ENCODE measurements around the gene BROX. TPM values are rescaled to one million over a fixed set of nuclear protein-coding genes. Genes with fewer than 3 reads are reported as not detected.
A peak's percentile ranks its signal among the peaks of the same experiment; 100 is the strongest.
"Not testable (repeated sequence)": the region's sequence is repeated elsewhere in the genome, so short reads cannot be mapped to it uniquely, and the experiment has no call there.

The BROX gene, protein sequence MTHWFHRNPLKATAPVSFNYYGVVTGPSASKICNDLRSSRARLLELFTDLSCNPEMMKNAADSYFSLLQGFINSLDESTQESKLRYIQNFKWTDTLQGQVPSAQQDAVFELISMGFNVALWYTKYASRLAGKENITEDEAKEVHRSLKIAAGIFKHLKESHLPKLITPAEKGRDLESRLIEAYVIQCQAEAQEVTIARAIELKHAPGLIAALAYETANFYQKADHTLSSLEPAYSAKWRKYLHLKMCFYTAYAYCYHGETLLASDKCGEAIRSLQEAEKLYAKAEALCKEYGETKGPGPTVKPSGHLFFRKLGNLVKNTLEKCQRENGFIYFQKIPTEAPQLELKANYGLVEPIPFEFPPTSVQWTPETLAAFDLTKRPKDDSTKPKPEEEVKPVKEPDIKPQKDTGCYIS
- 10 to 100 TPM; 41.6 to 47.6 (median 45.2) TPM for polyA plus RNA-seq (ENCODE audit: insufficient read length in 3 of 3)

DNA sequence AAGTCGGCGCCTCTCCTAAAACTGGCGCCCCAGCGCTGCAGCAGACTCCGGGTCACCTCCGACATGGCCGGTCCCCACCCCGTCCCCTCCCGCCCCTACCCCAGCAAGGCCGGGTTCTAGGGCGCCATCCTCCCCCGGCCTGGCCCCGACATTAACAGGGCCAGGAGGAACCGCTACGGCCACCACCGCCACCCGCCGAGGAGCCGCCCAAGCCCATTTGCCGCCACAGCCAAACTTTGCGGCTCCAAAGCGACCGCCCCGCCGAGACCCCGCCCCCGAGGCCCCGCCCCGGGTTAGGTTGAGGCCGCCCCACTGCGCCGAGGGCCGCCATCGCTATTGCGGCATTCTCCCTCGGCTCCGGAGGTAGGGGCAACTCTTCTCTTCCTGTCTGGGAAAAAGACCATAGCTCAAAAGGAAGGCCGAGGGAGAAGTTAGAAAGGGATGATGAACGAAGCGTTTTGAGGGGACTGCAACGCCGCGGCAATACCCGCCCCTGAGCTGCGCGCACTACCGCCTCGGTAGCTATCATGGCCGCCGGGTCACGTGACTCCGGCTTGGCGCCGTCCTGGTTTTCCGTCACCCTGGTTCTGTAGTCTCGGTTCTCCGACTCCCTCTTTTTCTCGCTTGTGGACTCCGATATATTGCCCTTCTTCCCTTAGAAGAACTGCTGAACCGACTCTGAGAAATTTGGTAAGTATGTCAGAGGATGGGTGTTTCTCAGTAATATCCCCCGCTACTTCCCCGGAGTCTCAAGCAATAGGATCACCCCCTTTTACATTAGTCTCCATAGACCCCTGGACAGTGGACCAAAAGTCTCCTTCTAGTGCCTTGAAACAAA lies at the start of gene BROX, which contains the start of gene AIDA:
BROX (plus strand) TSS at position 312 of the 838 bp plus-strand sequence. CDS start 3,136 bp downstream, outside the sequence.
AIDA (minus strand) TSS at position 239 of the 838 bp plus-strand sequence; CDS start at position 65, 174 bp downstream.
- peak; percentile 82 to 85 (median 83) for DNase-seq (ENCODE audit: low read depth in 3 of 3, low spot score in 2 of 3)

DNA sequence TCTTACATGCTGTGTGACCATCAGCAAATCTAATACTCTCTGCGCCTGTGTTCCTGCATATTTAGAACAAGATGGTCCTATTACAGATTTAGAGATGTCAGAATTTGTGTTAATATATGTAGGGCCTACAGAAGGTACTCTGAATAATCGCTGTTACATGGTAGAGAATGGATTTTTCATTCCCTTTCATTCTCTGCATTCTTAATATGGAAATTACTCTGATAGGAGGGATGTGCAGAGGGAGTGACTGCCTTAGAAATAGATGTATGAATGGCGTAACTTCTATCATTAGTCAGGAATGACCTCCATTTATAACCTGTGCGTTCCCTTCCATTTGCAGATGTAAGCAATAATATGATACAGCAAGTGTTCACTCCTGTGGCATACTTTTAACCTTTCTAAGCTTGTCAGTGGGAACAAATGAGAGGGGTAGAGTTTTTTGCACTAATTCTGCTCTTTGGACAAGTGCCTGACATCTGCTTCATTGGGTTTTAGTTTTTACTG lies 48.9 kb upstream of the BROX start:
- no peak for DNase-seq (ENCODE audit: low read depth in 3 of 3, low spot score in 2 of 3)

GRCh38 chr1:222665964-222666363 lies 46.4 kb upstream of the BROX start:
- DNase-seq (ENCODE audit: low read depth in 3 of 3, low spot score in 2 of 3), result no peak

GRCh38 chr1:222668184-222668583 lies 44.2 kb upstream of the BROX start:
- not testable (repeated sequence) for DNase-seq (ENCODE audit: low read depth in 3 of 3, low spot score in 2 of 3)

GRCh38 chr1:222669107-222669506 lies 43.3 kb upstream of the BROX start:
- DNase-seq (ENCODE audit: low read depth in 3 of 3, low spot score in 2 of 3), result not testable (repeated sequence)

DNA sequence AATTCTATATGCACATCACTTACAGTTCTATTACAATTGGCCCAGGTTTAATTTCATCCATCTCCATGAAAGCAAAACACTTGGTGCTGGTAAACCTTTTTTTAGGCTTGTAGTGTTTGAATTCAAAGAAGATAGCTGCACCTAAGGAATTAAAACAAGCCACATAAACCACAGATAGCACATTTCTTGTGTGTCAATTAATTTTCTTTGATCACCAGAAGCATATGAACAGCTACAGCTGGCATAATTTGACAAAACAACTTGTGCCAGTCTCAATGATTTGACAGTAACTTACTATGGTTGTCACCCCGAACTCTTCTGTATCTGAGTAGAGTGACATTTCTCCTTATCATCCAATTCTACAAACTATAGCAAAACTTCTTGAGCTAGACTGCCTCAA lies 42.3 kb upstream of the BROX start:
- no peak for DNase-seq (ENCODE audit: low read depth in 3 of 3, low spot score in 2 of 3)

DNA sequence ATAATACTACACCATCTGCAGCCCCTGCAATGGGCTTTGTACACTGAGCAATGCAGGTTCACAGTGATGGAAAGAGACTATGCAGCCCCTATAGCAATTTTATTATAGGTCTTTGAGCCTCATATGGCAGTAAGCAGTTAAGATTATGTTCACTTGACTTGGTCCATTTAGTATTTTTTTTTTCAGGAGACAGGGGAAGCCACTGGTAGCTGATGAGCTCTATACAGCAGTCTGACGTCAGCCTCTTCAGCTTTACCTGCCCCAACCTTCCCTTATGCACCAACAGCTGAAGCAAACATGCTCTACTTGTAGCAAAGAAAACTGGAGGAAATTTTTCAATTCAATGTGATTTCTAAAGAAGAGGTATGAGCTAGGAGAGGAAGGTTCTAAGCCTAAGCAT lies 32.3 kb upstream of the BROX start:
- no peak for DNase-seq (ENCODE audit: low read depth in 3 of 3, low spot score in 2 of 3)

DNA sequence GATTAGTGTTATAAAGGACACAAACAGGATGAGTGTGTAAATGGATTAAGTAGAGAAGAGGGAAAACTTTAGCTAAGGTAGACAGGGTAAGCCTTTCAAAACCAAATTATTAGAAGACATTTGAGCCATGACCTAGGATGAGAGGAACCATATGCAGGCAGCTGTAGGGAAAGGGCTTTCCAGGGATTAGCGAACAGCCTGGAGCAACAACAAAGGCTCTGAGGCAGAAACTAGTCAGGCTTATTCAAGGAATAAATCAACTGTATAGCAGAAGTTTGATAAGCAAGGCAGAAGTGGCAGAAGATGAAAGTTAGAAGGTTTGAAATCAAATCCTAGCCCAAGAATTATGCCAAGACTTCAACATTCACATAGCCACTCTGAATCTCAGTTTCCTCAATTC lies 21.3 kb upstream of the BROX start:
- no peak for DNase-seq (ENCODE audit: low read depth in 3 of 3, low spot score in 2 of 3)

GRCh38 chr1:222694927-222695326 lies 17.4 kb upstream of the BROX start:
- no peak for DNase-seq (ENCODE audit: low read depth in 3 of 3, low spot score in 2 of 3)

DNA sequence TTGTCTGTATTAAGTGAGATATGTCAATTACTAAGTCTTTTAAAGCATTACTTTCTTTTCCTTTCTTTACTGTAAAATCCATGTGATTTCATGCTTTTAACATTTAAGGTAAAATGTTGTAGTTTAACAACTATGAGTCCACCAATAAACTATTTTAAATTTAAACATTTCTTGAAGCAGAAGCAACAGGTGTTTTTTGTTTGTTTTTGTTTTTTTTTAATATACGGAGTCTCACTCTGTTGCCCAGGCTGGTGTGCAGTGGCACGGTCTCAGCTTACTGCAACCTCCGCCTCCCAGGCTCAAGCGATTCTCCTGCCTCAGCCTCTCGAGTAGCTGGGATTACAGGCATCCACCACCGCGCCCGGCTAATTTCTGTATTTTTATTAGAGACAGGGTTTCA lies 15.6 kb upstream of the BROX start:
- DNase-seq (ENCODE audit: low read depth in 3 of 3, low spot score in 2 of 3), result no peak

GRCh38 chr1:222697203-222697602 lies 15.2 kb upstream of the BROX start:
- no peak for DNase-seq (ENCODE audit: low read depth in 3 of 3, low spot score in 2 of 3)

GRCh38 chr1:222697826-222698225 lies 14.5 kb upstream of the BROX start:
- no peak for DNase-seq (ENCODE audit: low read depth in 3 of 3, low spot score in 2 of 3)

- no peak for DNase-seq (ENCODE audit: low read depth in 3 of 3, low spot score in 2 of 3)
Measured at GRCh38 chr1:222702210-222702609, 10.2 kb upstream of the BROX start.

DNA sequence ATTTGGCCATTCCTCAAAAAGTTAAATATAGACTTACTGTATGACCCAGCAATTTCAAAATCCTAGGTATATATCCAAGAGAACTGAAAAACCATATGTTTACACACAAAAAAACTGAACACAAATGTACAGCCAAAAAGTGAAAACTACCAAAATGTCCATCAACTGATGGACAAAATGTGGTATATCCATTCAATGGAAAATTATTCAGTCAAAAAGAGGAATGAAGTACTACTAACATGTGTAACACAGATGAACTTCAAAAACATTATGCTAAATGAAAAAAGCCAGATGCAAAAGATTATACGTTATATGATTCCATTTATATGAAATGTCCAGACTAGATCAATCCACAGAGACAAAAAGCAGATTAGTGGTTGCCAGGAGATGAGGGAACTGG lies 8.1 kb upstream of the BROX start:
- DNase-seq (ENCODE audit: low read depth in 3 of 3, low spot score in 2 of 3), result no peak

- DNase-seq (ENCODE audit: low read depth in 3 of 3, low spot score in 2 of 3), result no peak
Measured at GRCh38 chr1:222706815-222707214, 5.5 kb upstream of the BROX start.

- DNase-seq (ENCODE audit: low read depth in 3 of 3, low spot score in 2 of 3), result no peak
Measured at GRCh38 chr1:222709700-222710153, 2.6 kb upstream of the BROX start.

- peak; percentile 25 to 37 (median 27) for DNase-seq (ENCODE audit: low read depth in 3 of 3, low spot score in 2 of 3)
Measured at GRCh38 chr1:222711319-222712252, 778 bp upstream of the BROX start.

DNA sequence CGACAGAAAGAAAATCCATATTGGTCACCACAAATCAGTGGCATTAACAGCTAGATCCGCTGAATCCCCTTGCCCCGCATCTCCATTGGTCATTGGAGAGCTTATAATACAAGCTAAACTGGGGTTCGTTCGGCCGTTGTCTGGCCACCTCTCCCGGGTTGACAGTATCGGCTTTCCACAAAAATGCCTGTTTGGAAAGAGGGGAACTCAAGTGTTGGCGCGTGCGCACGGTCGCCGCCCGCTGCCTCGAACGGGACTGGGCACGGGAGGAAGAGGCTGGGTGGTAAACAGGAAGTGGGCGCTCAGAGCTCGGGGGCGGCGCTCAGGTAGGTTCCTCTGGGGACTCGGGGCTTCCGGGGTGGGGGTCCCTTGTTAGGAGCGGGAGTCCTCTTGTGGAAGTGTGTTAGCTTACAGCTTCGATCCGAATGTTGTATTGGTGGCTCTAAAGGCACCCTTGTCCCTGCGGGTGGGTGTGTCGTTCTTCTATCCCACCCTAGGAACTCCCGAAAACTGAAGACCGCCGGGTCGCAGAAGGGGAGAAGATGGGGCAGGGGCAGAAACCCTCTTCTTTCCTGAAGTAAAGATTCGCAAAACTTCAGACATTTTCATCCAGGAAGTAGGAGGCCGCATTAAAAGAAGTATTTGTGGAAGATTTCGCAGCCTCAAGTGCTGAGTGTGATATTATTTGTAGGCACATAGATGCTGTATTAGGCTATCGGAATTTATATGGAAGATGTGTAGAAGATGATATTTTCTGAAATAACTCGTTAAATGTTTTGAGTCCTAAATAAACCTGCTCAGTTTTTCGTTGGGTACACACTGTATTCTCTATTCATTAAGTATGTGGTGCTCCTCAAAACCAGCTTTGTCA lies 962 bp downstream of the BROX start:
- peak; percentile 85 to 92 (median 92) for DNase-seq (ENCODE audit: low read depth in 3 of 3, low spot score in 2 of 3)

DNA sequence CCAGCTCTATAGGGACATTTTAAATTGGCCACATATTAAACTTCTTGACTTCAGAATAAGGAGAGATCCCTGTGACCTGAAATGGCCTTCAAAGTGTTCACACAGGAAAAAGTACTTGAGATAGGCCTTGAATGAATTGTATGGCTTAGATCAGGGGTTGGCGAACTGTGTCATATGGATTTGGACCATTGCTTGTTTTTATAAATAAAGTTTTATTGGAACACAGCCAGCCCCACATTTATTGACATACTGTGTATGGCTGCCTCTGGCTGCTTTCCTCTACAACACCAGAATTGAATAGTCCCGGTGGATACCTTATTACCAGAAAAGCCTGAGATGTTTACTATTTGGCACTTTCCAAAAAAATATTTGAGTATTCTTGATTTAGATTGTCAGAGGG lies 4.0 kb downstream of the BROX start:
- no peak for DNase-seq (ENCODE audit: low read depth in 3 of 3, low spot score in 2 of 3)

Measured in right renal cortex interstitium (tissue), 3 donors.